HL-60 (cell line): ENCODE measurements around the gene DYRK1B.

Experiments used
- DNase-seq, 2 experiments: peaks; one replicate each; pipeline ENCODE4 v3.0.0-alpha.2; 2010 to 2020; ENCODE audit warnings: low read depth in 1 of 2, low spot score in 1 of 2
- H3K27ac ChIP-seq: fragments of 250-450 bp; sonication (Bioruptor Pico); replicated peaks from 2 replicates; pipeline ENCODE4 v1.5.1; 2020; ENCODE audit warnings: mild to moderate bottlenecking, moderate library complexity
- H3K27me3 ChIP-seq: fragments of 250-450 bp; sonication (Bioruptor Pico); 2 replicates; pipeline ENCODE4 v1.5.1; 2021; ENCODE audit warnings: mild to moderate bottlenecking, moderate library complexity; ENCODE audit not compliant: insufficient read depth, poor library complexity, severe bottlenecking
- H3K4me3 ChIP-seq: replicated peaks from 2 replicates; pipeline ENCODE4 v1.5.1; 2011; ENCODE audit warnings: mild to moderate bottlenecking, control low read depth, low read length; ENCODE audit not compliant: insufficient read depth
- GABPA ChIP-seq: IDR thresholded peaks from 2 replicates; pipeline ENCODE4 v1.6.1; 2012; ENCODE audit warnings: low read depth
- POLR2AphosphoS5 ChIP-seq: IDR thresholded peaks from 2 replicates; pipeline ENCODE4 v1.6.1; 2012; ENCODE audit warnings: low read depth
- REST ChIP-seq: IDR thresholded peaks from 2 replicates; pipeline ENCODE4 v1.6.1; 2012; ENCODE audit warnings: low read depth; ENCODE audit not compliant: insufficient replicate concordance
- SPI1 ChIP-seq: IDR thresholded peaks from 2 replicates; pipeline ENCODE4 v1.6.1; 2012; ENCODE audit warnings: low read depth, mild to moderate bottlenecking, borderline replicate concordance
- TF ChIP-seq, protein P1 (sequence below): IDR thresholded peaks from one replicate; pipeline ENCODE4 v1.5.1; 2011; ENCODE audit warnings: low read length, control low read depth, inconsistent platforms; ENCODE audit not compliant: insufficient read depth

The DYRK1B gene

GRCh38 chr19:39820696-39821095 is 13.3 kb downstream of the DYRK1B start:
- H3K4me3 ChIP-seq: no peak overlapping the region
- DNase-seq: no peak
- H3K27me3 ChIP-seq: no peaks in the 10 kb centered on the region
- TF ChIP-seq, protein P1, sequence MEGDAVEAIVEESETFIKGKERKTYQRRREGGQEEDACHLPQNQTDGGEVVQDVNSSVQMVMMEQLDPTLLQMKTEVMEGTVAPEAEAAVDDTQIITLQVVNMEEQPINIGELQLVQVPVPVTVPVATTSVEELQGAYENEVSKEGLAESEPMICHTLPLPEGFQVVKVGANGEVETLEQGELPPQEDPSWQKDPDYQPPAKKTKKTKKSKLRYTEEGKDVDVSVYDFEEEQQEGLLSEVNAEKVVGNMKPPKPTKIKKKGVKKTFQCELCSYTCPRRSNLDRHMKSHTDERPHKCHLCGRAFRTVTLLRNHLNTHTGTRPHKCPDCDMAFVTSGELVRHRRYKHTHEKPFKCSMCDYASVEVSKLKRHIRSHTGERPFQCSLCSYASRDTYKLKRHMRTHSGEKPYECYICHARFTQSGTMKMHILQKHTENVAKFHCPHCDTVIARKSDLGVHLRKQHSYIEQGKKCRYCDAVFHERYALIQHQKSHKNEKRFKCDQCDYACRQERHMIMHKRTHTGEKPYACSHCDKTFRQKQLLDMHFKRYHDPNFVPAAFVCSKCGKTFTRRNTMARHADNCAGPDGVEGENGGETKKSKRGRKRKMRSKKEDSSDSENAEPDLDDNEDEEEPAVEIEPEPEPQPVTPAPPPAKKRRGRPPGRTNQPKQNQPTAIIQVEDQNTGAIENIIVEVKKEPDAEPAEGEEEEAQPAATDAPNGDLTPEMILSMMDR: no peak
- no peak for TF ChIP-seq GABPA
- TF ChIP-seq POLR2AphosphoS5: no peak
- TF ChIP-seq REST: no peak
- no peak for TF ChIP-seq SPI1
- no peak overlapping the region for H3K27ac ChIP-seq

DNA sequence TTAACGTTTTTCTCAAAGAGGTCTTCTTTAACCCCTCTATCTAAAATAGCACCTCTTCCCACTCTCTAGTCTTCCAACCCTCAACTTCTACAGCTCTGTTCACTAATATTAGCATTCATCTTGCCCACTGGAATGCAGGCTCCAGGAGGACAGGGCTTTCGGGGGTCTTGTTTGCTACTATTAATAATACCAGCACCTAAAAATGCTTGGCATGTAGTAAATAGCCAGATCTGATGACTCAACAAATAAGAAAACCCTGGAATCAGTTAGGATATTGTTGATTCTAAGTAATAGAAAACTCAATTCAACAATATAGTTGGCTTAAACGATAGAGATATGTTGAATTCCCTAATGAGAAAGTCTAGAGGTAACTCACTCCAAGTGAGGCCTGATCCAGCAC is 14.2 kb downstream of the DYRK1B start:
- Histone ChIP-seq H3K27me3 (no peaks in the 10 kb centered on the region), H3K4me3 (no peak overlapping the region), H3K27ac (no peak overlapping the region)
- no peak for DNase-seq
- TF ChIP-seq, protein P1: no peak
- TF ChIP-seq GABPA (no peak), SPI1 (no peak), REST (no peak), POLR2AphosphoS5 (no peak)

DNA sequence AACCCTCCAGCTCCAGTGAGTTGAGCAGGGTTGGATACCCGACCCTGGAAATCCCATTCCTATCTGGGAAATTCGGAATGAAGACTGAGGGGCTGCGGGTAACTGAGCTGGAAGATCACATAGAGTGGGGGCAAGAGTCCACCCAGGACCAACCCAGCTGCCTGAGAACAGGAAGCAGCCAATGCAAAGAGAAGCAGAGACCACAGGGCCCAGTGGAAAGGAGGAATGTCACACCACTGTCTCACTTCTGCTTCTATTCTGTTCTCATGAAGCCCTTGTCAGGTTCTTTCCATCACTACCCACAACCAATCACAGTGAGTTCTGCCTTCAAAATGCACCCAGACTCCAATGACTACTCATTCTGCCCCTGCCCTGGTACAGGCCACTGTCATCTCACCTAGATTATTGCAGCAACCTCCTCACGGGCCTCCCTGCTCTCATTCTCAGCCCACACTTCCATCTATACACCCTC is 15.3 kb downstream of the DYRK1B start:
- Histone ChIP-seq H3K4me3 (no peak overlapping the region), H3K27me3 (no peaks in the 10 kb centered on the region), H3K27ac (no peak overlapping the region)
- TF ChIP-seq, protein P1: no peak
- TF ChIP-seq POLR2AphosphoS5 (no peak), REST (no peak), SPI1 (no peak), GABPA (no peak)
- DNase-seq: no peak
